Loucy (cell line): Measurements from ENCODE around the gene PDRG1.

Source experiments
- H2AFZ ChIP-seq: fragments of 200-600 bp; sonication (generic); 2 replicates; pipeline ENCODE4 v1.6.0; 2016; ENCODE audit warnings: antibody characterized with exemption, mild to moderate bottlenecking, low read length, moderate library complexity
- H3F3A ChIP-seq: fragments of 200-600 bp; 2 replicates; pipeline ENCODE4 v1.6.0; 2016; ENCODE audit warnings: antibody characterized with exemption, low read depth, mild to moderate bottlenecking
- H3K27me3 ChIP-seq: fragments of 200-600 bp; sonication (generic); 2 replicates; pipeline ENCODE4 v1.6.1; 2014; ENCODE audit warnings: low read length, mild to moderate bottlenecking; ENCODE audit not compliant: insufficient read depth, poor library complexity, severe bottlenecking
- H3K36me3 ChIP-seq: fragments of 200-600 bp; sonication (generic); 2 replicates; pipeline ENCODE4 v1.6.1; 2016; ENCODE audit warnings: low read length; ENCODE audit not compliant: insufficient read depth
- H3K4me1 ChIP-seq: fragments of 200-600 bp; sonication (generic); 2 replicates; pipeline ENCODE4 v1.5.1; 2014; ENCODE audit warnings: low read length, mild to moderate bottlenecking; ENCODE audit not compliant: insufficient read depth, poor library complexity, severe bottlenecking
- H3K4me2 ChIP-seq: fragments of 200-600 bp; sonication (generic); 2 replicates; pipeline ENCODE4 v1.6.0; 2014; ENCODE audit warnings: antibody characterized with exemption, low read length, low read depth, mild to moderate bottlenecking; ENCODE audit not compliant: poor library complexity, severe bottlenecking
- H3K4me3 ChIP-seq: fragments of 200-600 bp; sonication (generic); 2 replicates; pipeline ENCODE4 v1.5.1; 2014; ENCODE audit warnings: low read length, mild to moderate bottlenecking, mixed read lengths; ENCODE audit not compliant: poor library complexity, severe bottlenecking
- H3K79me2 ChIP-seq: fragments of 200-600 bp; sonication (generic); 2 replicates; pipeline ENCODE4 v1.6.1; 2014; ENCODE audit warnings: low read length; ENCODE audit not compliant: insufficient read depth
- H3K9ac ChIP-seq: fragments of 200-600 bp; sonication (generic); 2 replicates; pipeline ENCODE4 v1.6.0; 2014; ENCODE audit warnings: mild to moderate bottlenecking, low read depth, low read length, moderate library complexity; ENCODE audit not compliant: poor library complexity, severe bottlenecking
- H3K9me2 ChIP-seq: fragments of 200-600 bp; sonication (generic); replicated peaks from 2 replicates; pipeline ENCODE4 v1.6.1; 2016; ENCODE audit warnings: low read depth, low read length, mixed read lengths
- H3K9me3 ChIP-seq: fragments of 200-600 bp; sonication (generic); 2 replicates; pipeline ENCODE4 v1.6.1; 2014; ENCODE audit warnings: mild to moderate bottlenecking, antibody characterized with exemption, low read length, low read depth; ENCODE audit not compliant: insufficient read depth
- H4K20me1 ChIP-seq: fragments of 200-600 bp; sonication (generic); 2 replicates; pipeline ENCODE4 v1.6.0; 2014; ENCODE audit warnings: antibody characterized with exemption, low read length, mild to moderate bottlenecking; ENCODE audit not compliant: insufficient read depth, poor library complexity, severe bottlenecking
- CTCF ChIP-seq: fragments of 200-600 bp; sonication (generic); conservative IDR thresholded peaks from 2 replicates; pipeline ENCODE4 v1.5.1; 2014; ENCODE audit warnings: mild to moderate bottlenecking, antibody characterized with exemption, low read length
- EZH2phosphoT487 ChIP-seq: fragments of 200-600 bp; IDR thresholded peaks from 2 replicates; pipeline ENCODE4 v1.6.1; 2018; ENCODE audit warnings: antibody characterized with exemption, mild to moderate bottlenecking, moderate library complexity, borderline replicate concordance

The PDRG1 gene

GRCh38 chr20:31974296-31974695 lies 22.4 kb upstream of the PDRG1 start:
- TF ChIP-seq CTCF = no peak
- TF ChIP-seq EZH2phosphoT487 = no peak
- Histone ChIP-seq H3K27me3 (no peaks in the 10 kb centered on the region), H3K9me3 (no peaks in the 10 kb centered on the region), H3F3A (no peaks in the 10 kb centered on the region), H3K9ac (no peak overlapping the region), H3K4me2 (no peak overlapping the region), H3K4me3 (no peak overlapping the region), H3K4me1 (peaks cover 4% of the 10 kb centered on the region), H3K79me2 (no peaks in the 10 kb centered on the region), H2AFZ (no peak overlapping the region), H3K36me3 (no peaks in the 10 kb centered on the region), H3K9me2 (no peaks in the 10 kb centered on the region), H4K20me1 (no peaks in the 10 kb centered on the region)

- Histone ChIP-seq H3K4me3 (no peak overlapping the region), H3F3A (no peaks in the 10 kb centered on the region), H3K9me3 (no peaks in the 10 kb centered on the region), H3K4me1 (peaks cover 4% of the 10 kb centered on the region), H3K27me3 (no peaks in the 10 kb centered on the region), H3K4me2 (no peak overlapping the region), H3K79me2 (no peaks in the 10 kb centered on the region), H4K20me1 (no peaks in the 10 kb centered on the region), H3K9me2 (no peaks in the 10 kb centered on the region), H3K9ac (no peak overlapping the region), H3K36me3 (no peaks in the 10 kb centered on the region), H2AFZ (no peak overlapping the region)
- TF ChIP-seq EZH2phosphoT487 (no peak), CTCF (no peak)
These were observed 20.7 kb upstream of the PDRG1 start for GRCh38 chr20:31972471-31973021.

- H2AFZ ChIP-seq = no peak overlapping the region
- H3K9me2 ChIP-seq = no peaks in the 10 kb centered on the region
- H3F3A ChIP-seq = no peaks in the 10 kb centered on the region
- H3K79me2 ChIP-seq = no peaks in the 10 kb centered on the region
- no peaks in the 10 kb centered on the region for H3K36me3 ChIP-seq
- H4K20me1 ChIP-seq = no peaks in the 10 kb centered on the region
- H3K27me3 ChIP-seq = no peaks in the 10 kb centered on the region
- H3K4me3 ChIP-seq = no peak overlapping the region
- H3K4me2 ChIP-seq = no peak overlapping the region
- TF ChIP-seq EZH2phosphoT487 (no peak), CTCF (no peak)
- H3K4me1 ChIP-seq = no peaks in the 10 kb centered on the region
- no peak overlapping the region for H3K9ac ChIP-seq
- no peaks in the 10 kb centered on the region for H3K9me3 ChIP-seq
These were observed 18.1 kb upstream of the PDRG1 start for GRCh38 chr20:31969991-31970390.
